Endothelial cell of umbilical vein (primary cell): ENCODE results near the gene GYG1. TPM values are rescaled to one million over a fixed set of nuclear protein-coding genes. Genes with fewer than 3 reads are reported as not detected.
A peak's percentile ranks its signal among the peaks of the same experiment; 100 is the strongest.

Experiments used
- BruUV-seq: library from RNA; stranded (reverse); fragments of 400-500 nt; replicated peaks from 2 replicates; lab custom pipeline; 2021; lab: Mats Ljungman, UMichigan
- CTCF ChIA-PET: fragments of 300-600, 350-600 bp; sonication (Branson Sonifier 250); formaldehyde crosslinking; loops from one replicate; lab custom pipeline; 2021; ENCODE audit warnings: antibody characterized with exemption, inconsistent platforms; lab: Charles Lee
- POLR2A ChIA-PET: fragments of 300-600, 350-600 bp; sonication (Branson Sonifier 250); formaldehyde crosslinking; loops from one replicate; lab custom pipeline; 2021; ENCODE audit warnings: antibody characterized with exemption, inconsistent platforms; lab: Charles Lee
- DNase-seq: peaks from one replicate; pipeline ENCODE4 v3.0.0-alpha.2; 2011; ENCODE audit warnings: low read depth, low spot score
- FAIRE-seq: peaks from 2 replicates; lab custom pipeline; 2011; peaks lifted over from hg19 to GRCh38; lab: Jason Lieb, UNC
- H2AFZ ChIP-seq: 2 replicates; pipeline ENCODE4 v1.6.0; 2012; ENCODE audit warnings: low read depth, low read length, control low read depth, inconsistent platforms
- H3K27ac ChIP-seq: 2 replicates; pipeline ENCODE4 v1.5.1; 2011; ENCODE audit warnings: low read depth, mild to moderate bottlenecking, control low read depth, low read length, moderate library complexity; ENCODE audit not compliant: insufficient read depth
- H3K27me3 ChIP-seq, 2 experiments: 2 replicates each; pipeline versions ENCODE4 v1.6.0 to v1.6.1; 2011; ENCODE audit warnings: low read length in 2 of 2, mixed read lengths in 1 of 2; ENCODE audit not compliant: control insufficient read depth in 2 of 2, insufficient read depth in 2 of 2
- H3K36me3 ChIP-seq, 2 experiments: 2 replicates in 1 of 2; 3 replicates in 1 of 2; pipeline ENCODE4 v1.5.1; 2011; ENCODE audit warnings: low read length in 2 of 2, mild to moderate bottlenecking in 1 of 2, moderate library complexity in 1 of 2; ENCODE audit not compliant: control insufficient read depth in 2 of 2, insufficient read depth in 2 of 2; ENCODE audit errors: extremely low read depth in 1 of 2
- H3K4me1 ChIP-seq: 3 replicates; pipeline ENCODE4 v1.5.1; 2011; ENCODE audit warnings: mild to moderate bottlenecking, low read length; ENCODE audit not compliant: control insufficient read depth, insufficient read depth; ENCODE audit errors: extremely low read depth
- H3K4me2 ChIP-seq: 2 replicates; pipeline ENCODE4 v1.6.1; 2011; ENCODE audit warnings: low read length, control low read depth, mixed read lengths; ENCODE audit not compliant: insufficient read depth
- H3K4me3 ChIP-seq, 3 experiments: fragments of 200-600 bp in 1 of 3; sonication (generic), shearing (Covaris generic) in 1 of 3; replicated peaks in 1 of 3; 2 replicates each; pipeline ENCODE4 v1.5.1; 2011 to 2016; ENCODE audit warnings: control low read depth in 3 of 3, low read length in 3 of 3, mild to moderate bottlenecking in 2 of 3, inconsistent platforms in 1 of 3, low read depth in 1 of 3, moderate library complexity in 1 of 3; ENCODE audit not compliant: insufficient read depth in 1 of 3
- H3K79me2 ChIP-seq: 2 replicates; pipeline ENCODE4 v1.6.0; 2012; ENCODE audit warnings: low read length, inconsistent platforms; ENCODE audit not compliant: control insufficient read depth, insufficient read depth
- H3K9ac ChIP-seq: replicated peaks from 2 replicates; pipeline ENCODE3; 2011; ENCODE audit warnings: low read length, control low read depth; ENCODE audit not compliant: insufficient read depth; ENCODE audit errors: extremely low read depth
- H3K9me1 ChIP-seq: replicated peaks from 3 replicates; pipeline ENCODE4 v1.6.0; 2011; ENCODE audit warnings: mild to moderate bottlenecking, low read length; ENCODE audit not compliant: control insufficient read depth, insufficient read depth; ENCODE audit errors: extremely low read depth
- H3K9me3 ChIP-seq: replicated peaks from 2 replicates; pipeline ENCODE4 v1.5.1; 2012; ENCODE audit warnings: low read length, inconsistent platforms; ENCODE audit not compliant: control insufficient read depth, insufficient read depth
- H4K20me1 ChIP-seq: replicated peaks from 2 replicates; pipeline ENCODE3; 2011; ENCODE audit warnings: mild to moderate bottlenecking, low read length; ENCODE audit not compliant: control insufficient read depth, insufficient read depth; ENCODE audit errors: extremely low read depth
- CTCF ChIP-seq, 2 donors: IDR thresholded peaks; 1 replicate in 1 of 2; 2 replicates in 1 of 2; pipeline ENCODE4 v1.5.1; 2011; ENCODE audit warnings: low read length in 2 of 2, mild to moderate bottlenecking in 2 of 2, moderate library complexity in 2 of 2, control low read depth in 1 of 2, inconsistent platforms in 1 of 2, low read depth in 1 of 2; ENCODE audit not compliant: insufficient read depth in 1 of 2; ENCODE audit errors: extremely low read depth in 1 of 2
- EZH2 ChIP-seq: IDR thresholded peaks from 2 replicates; pipeline ENCODE4 v1.6.1; 2012; ENCODE audit warnings: borderline replicate concordance, low read depth, mild to moderate bottlenecking, moderate library complexity, low read length, inconsistent platforms; ENCODE audit not compliant: severe bottlenecking
- FOS ChIP-seq: IDR thresholded peaks from 2 replicates; pipeline ENCODE4 v1.6.1; 2011; ENCODE audit warnings: mild to moderate bottlenecking, low read length, moderate library complexity, borderline replicate concordance; ENCODE audit not compliant: insufficient read depth
- GATA2 ChIP-seq: IDR thresholded peaks from 2 replicates; pipeline ENCODE4 v1.7.0; 2011; ENCODE audit warnings: low read depth, mild to moderate bottlenecking, moderate library complexity, mixed read lengths, low read length; ENCODE audit not compliant: insufficient read length, insufficient read depth
- JUN ChIP-seq: IDR thresholded peaks from 2 replicates; pipeline ENCODE4 v1.6.1; 2011; ENCODE audit warnings: borderline replicate concordance, low read depth; ENCODE audit not compliant: insufficient read length, insufficient read depth
- MAX ChIP-seq: IDR thresholded peaks from 2 replicates; pipeline ENCODE4 v1.6.1; 2011; ENCODE audit not compliant: insufficient read depth, insufficient read length
- MYC ChIP-seq: IDR thresholded peaks from one replicate; pipeline ENCODE4 v1.6.1; 2011; ENCODE audit warnings: mild to moderate bottlenecking, low read depth, low read length
- POLR2A ChIP-seq: IDR thresholded peaks from 2 replicates; pipeline ENCODE4 v1.6.1; 2012; ENCODE audit warnings: low read depth, mild to moderate bottlenecking, control low read depth, low read length
- POLR2AphosphoS5 ChIP-seq: IDR thresholded peaks from 2 replicates; pipeline ENCODE4 v1.6.1; 2012; ENCODE audit warnings: low read depth, mild to moderate bottlenecking, control low read depth, low read length, moderate library complexity; ENCODE audit not compliant: insufficient read depth
- dilution Hi-C: fragments of 300-500 bp; cut with MboI; formaldehyde crosslinking; loops from one replicate; pipeline ENCODE4 v1.15.0; 2019; ENCODE audit warnings: low sequenced_read_pairs; ENCODE audit not compliant: extremely low pct_ligation_motif_present
- intact Hi-C: fragments of 100-400 bp; cut with micrococcal nuclease; formaldehyde crosslinking; loops from one replicate; pipeline ENCODE4 v1.10.0; 2022
- polyA plus RNA-seq, 4 experiments: library from polyadenylated mRNA; depleted of rRNA in 3 of 4; stranded (reverse) in 3 of 4; unstranded in 1 of 4; fragments of >200 nt; gene quantifications; 2 replicates each; pipeline versions ENCODE4 v1.2.1 to v1.2.3, GENCODE V29; 2011 to 2012; ENCODE audit warnings: missing spikeins in 1 of 4
- total RNA-seq: library from RNA; stranded (reverse); gene quantifications from 2 replicates; pipeline ENCODE4 v1.2.3, GENCODE V29; 2021

The GYG1 gene
- total and polyA plus RNA-seq, 2 donors (not counting 3 experiments of a cell fraction or from before 2014, with no cell fraction given) = 24.7 to 58.5 TPM

DNA sequence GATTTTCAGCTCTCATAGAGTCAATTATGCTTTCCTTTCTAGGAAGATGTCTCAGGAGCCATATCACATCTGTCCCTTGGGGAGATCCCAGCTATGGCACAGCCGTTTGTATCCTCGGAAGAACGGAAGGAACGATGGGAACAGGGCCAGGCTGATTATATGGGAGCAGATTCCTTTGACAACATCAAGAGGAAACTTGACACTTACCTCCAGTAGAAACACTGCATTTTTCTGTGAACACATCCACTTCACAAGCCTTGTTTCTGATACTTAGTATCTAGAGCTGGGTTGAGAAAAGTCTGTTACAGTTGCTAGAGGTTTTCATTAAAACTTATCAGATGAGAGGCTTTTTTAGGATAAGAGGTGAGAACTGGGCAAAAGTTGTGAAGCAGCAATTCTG is 35.4 kb downstream of the GYG1 start:
- POLR2A ChIA-PET = no interaction called here
- Histone ChIP-seq H3K4me1 (no peaks in the 10 kb centered on the region), H4K20me1 (no peaks in the 10 kb centered on the region), H3K4me2 (no peak overlapping the region), H3K9ac (no peak overlapping the region), H3K27me3 (no peaks in the 10 kb centered on the region), H3K27ac (no peak overlapping the region), H3K9me1 (no peaks in the 10 kb centered on the region), H3K79me2 (no peaks in the 10 kb centered on the region), H3K4me3 (no peak overlapping the region), H2AFZ (no peak overlapping the region), H3K9me3 (no peaks in the 10 kb centered on the region), H3K36me3 (peaks cover 5 to 10% of the 10 kb centered on the region in 2 experiments)
- CTCF ChIA-PET = no interaction called here
- DNase-seq (no peak), FAIRE-seq (peak; percentile 26)
- dilution Hi-C loops (no loop called here), intact Hi-C loops (no loop called here)
- no TSS peak for BruUV-seq
- TF ChIP-seq EZH2 (no peak), GATA2 (no peak), CTCF (IDR thresholded peaks at IDR 0.05; ENCODE audit: extremely low read depth in 1 of 2, insufficient read depth in 1 of 2, low read depth in 1 of 2, low read length in 2 of 2) (no peak), JUN (no peak), MAX (no peak), POLR2AphosphoS5 (no peak), FOS (no peak), MYC (no peak), POLR2A (no peak)
